Measurements from ENCODE around the gene TTC21B.

TTC21B gene

DNA sequence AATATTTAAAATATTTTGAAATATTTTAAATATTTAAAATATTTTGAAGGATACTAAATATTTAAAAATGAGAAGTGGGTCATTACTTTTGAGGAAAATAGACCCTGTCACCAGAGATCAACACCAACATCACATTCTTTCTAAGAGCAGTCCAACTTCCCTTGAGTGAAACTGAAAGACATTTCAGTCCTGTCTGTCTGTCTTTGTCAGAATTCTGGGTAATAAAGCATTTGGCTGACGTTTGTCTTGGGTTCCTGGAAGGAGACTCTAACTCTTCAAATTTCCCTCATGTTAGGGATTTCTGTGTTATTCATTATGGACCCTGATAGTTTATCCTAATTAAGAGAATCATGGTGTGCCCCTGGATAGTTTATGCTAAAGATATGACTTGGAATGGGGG lies 32.8 kb downstream of the TTC21B start:
- H3K4me3 ChIP-seq (replicated peaks; ENCODE audit: insufficient read depth, low read length) = no peak overlapping the region
- TF ChIP-seq SPI1 (IDR thresholded peaks at IDR 0.05; ENCODE audit: borderline replicate concordance, low read depth) (no peak), GABPA (IDR thresholded peaks at IDR 0.05; ENCODE audit: low read depth) (no peak), POLR2AphosphoS5 (IDR thresholded peaks at IDR 0.05; ENCODE audit: low read depth) (no peak)
- DNase-seq (ENCODE audit: low read depth in 1 of 2, low spot score in 1 of 2) = no peak
- H3K27me3 ChIP-seq (ENCODE audit: insufficient read depth, poor library complexity, severe bottlenecking) = no peaks in the 10 kb centered on the region
- H3K27ac ChIP-seq (replicated peaks) = no peak overlapping the region

- no peak for DNase-seq (ENCODE audit: low read depth in 1 of 2, low spot score in 1 of 2)
- TF ChIP-seq, protein P1, sequence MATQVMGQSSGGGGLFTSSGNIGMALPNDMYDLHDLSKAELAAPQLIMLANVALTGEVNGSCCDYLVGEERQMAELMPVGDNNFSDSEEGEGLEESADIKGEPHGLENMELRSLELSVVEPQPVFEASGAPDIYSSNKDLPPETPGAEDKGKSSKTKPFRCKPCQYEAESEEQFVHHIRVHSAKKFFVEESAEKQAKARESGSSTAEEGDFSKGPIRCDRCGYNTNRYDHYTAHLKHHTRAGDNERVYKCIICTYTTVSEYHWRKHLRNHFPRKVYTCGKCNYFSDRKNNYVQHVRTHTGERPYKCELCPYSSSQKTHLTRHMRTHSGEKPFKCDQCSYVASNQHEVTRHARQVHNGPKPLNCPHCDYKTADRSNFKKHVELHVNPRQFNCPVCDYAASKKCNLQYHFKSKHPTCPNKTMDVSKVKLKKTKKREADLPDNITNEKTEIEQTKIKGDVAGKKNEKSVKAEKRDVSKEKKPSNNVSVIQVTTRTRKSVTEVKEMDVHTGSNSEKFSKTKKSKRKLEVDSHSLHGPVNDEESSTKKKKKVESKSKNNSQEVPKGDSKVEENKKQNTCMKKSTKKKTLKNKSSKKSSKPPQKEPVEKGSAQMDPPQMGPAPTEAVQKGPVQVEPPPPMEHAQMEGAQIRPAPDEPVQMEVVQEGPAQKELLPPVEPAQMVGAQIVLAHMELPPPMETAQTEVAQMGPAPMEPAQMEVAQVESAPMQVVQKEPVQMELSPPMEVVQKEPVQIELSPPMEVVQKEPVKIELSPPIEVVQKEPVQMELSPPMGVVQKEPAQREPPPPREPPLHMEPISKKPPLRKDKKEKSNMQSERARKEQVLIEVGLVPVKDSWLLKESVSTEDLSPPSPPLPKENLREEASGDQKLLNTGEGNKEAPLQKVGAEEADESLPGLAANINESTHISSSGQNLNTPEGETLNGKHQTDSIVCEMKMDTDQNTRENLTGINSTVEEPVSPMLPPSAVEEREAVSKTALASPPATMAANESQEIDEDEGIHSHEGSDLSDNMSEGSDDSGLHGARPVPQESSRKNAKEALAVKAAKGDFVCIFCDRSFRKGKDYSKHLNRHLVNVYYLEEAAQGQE (IDR thresholded peaks at IDR 0.05; ENCODE audit: insufficient replicate concordance, low read depth) = no peak
- no peak for TF ChIP-seq POLR2AphosphoS5 (IDR thresholded peaks at IDR 0.05; ENCODE audit: low read depth)
- TF ChIP-seq SPI1 (IDR thresholded peaks at IDR 0.05; ENCODE audit: borderline replicate concordance, low read depth) = no peak
- TF ChIP-seq, protein P2, sequence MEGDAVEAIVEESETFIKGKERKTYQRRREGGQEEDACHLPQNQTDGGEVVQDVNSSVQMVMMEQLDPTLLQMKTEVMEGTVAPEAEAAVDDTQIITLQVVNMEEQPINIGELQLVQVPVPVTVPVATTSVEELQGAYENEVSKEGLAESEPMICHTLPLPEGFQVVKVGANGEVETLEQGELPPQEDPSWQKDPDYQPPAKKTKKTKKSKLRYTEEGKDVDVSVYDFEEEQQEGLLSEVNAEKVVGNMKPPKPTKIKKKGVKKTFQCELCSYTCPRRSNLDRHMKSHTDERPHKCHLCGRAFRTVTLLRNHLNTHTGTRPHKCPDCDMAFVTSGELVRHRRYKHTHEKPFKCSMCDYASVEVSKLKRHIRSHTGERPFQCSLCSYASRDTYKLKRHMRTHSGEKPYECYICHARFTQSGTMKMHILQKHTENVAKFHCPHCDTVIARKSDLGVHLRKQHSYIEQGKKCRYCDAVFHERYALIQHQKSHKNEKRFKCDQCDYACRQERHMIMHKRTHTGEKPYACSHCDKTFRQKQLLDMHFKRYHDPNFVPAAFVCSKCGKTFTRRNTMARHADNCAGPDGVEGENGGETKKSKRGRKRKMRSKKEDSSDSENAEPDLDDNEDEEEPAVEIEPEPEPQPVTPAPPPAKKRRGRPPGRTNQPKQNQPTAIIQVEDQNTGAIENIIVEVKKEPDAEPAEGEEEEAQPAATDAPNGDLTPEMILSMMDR (IDR thresholded peaks at IDR 0.05; ENCODE audit: insufficient read depth, low read length) = no peak
- TF ChIP-seq GABPA (IDR thresholded peaks at IDR 0.05; ENCODE audit: low read depth) = no peak
Measured at GRCh38 chr2:165913636-165914035, 39.9 kb downstream of the TTC21B start.

DNA sequence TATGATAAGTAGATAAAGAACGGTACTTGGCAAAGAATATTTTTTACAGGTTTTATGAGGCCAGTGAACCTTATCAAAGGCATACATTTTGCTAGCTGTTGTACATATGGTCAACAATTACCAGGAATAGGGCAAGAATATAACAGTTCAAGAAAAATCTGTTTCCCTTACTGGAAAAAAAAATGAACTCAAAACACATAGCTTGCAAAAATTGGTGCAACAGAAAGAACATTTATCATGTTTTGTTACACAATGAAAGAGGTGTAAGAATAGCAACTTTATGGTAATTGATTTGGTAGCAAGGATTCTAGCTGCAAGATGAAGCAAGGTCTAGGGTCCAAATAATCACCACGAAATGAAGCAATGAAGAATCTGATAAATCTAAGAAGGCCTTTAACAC lies 41.6 kb downstream of the TTC21B start:
- no peak for DNase-seq (ENCODE audit: low read depth in 1 of 2, low spot score in 1 of 2)
- Histone ChIP-seq H3K4me3 (replicated peaks; ENCODE audit: insufficient read depth, low read length) (no peak overlapping the region), H3K27me3 (ENCODE audit: insufficient read depth, poor library complexity, severe bottlenecking) (no peaks in the 10 kb centered on the region), H3K27ac (replicated peaks) (no peak overlapping the region)
- TF ChIP-seq GABPA (IDR thresholded peaks at IDR 0.05; ENCODE audit: low read depth) (no peak), SPI1 (IDR thresholded peaks at IDR 0.05; ENCODE audit: borderline replicate concordance, low read depth) (no peak)
- TF ChIP-seq, protein P2 (IDR thresholded peaks at IDR 0.05; ENCODE audit: insufficient read depth, low read length) = no peak

More at GRCh38 chr2:165913636-165914035, 39.9 kb downstream of the TTC21B start:
- Histone ChIP-seq H3K27me3 (ENCODE audit: insufficient read depth, poor library complexity, severe bottlenecking) (no peaks in the 10 kb centered on the region), H3K4me3 (replicated peaks; ENCODE audit: insufficient read depth, low read length) (no peak overlapping the region), H3K27ac (replicated peaks) (no peak overlapping the region)

GRCh38 chr2:165911231-165911630 lies 42.3 kb downstream of the TTC21B start:
- TF ChIP-seq POLR2AphosphoS5 (IDR thresholded peaks at IDR 0.05; ENCODE audit: low read depth) (no peak), SPI1 (IDR thresholded peaks at IDR 0.05; ENCODE audit: borderline replicate concordance, low read depth) (no peak), GABPA (IDR thresholded peaks at IDR 0.05; ENCODE audit: low read depth) (no peak)
- TF ChIP-seq, protein P2 (IDR thresholded peaks at IDR 0.05; ENCODE audit: insufficient read depth, low read length) = no peak
- TF ChIP-seq, protein P1 (IDR thresholded peaks at IDR 0.05; ENCODE audit: insufficient replicate concordance, low read depth) = no peak
- Histone ChIP-seq H3K27me3 (ENCODE audit: insufficient read depth, poor library complexity, severe bottlenecking) (no peaks in the 10 kb centered on the region), H3K4me3 (replicated peaks; ENCODE audit: insufficient read depth, low read length) (no peak overlapping the region), H3K27ac (replicated peaks) (no peak overlapping the region)
- DNase-seq (ENCODE audit: low read depth in 1 of 2, low spot score in 1 of 2) = no peak

Measured in HL-60 (cell line).